Naive B cell (primary cell): ENCODE data around the gene MSANTD1. TPM values are rescaled to one million over a fixed set of nuclear protein-coding genes. Genes with fewer than 3 reads are reported as not detected.
A peak's percentile ranks its signal among the peaks of the same experiment; 100 is the strongest.

Experiments
- ATAC-seq, 2 donors: fragments of 150-1000 bp; cut with Tn5 transposase; 2 replicates each; pipeline ENCODE4 v1.10.0; 2021; ENCODE audit warnings: low read depth in 2 of 2, mild to moderate bottlenecking in 2 of 2, moderate library complexity in 2 of 2
- DNase-seq: peaks from one replicate; pipeline ENCODE4 v3.0.0; 2022
- H3K27ac Mint-ChIP-seq, 6 donors: one replicate each; pipeline ENCODE4 v1.8.0; 2020 to 2022; ENCODE audit warnings: mild to moderate bottlenecking in 6 of 6, mixed read lengths in 6 of 6, moderate library complexity in 5 of 6, inconsistent platforms in 2 of 6
- H3K27me3 Mint-ChIP-seq, 3 donors: one replicate each; pipeline ENCODE4 v1.8.0; 2021 to 2022; ENCODE audit warnings: mixed read lengths in 3 of 3, mild to moderate bottlenecking in 1 of 3
- H3K36me3 Mint-ChIP-seq, 2 donors: one replicate each; pipeline ENCODE4 v1.8.0; 2020 to 2022; ENCODE audit warnings: mixed read lengths in 2 of 2, inconsistent platforms in 1 of 2, mild to moderate bottlenecking in 1 of 2
- H3K4me1 Mint-ChIP-seq, 3 donors: one replicate each; pipeline ENCODE4 v1.8.0; 2020 to 2022; ENCODE audit warnings: mixed read lengths in 3 of 3, inconsistent platforms in 1 of 3, mild to moderate bottlenecking in 1 of 3, moderate library complexity in 1 of 3
- H3K4me3 Mint-ChIP-seq, 8 donors: one replicate each; pipeline ENCODE4 v1.8.0; 2020 to 2022; ENCODE audit warnings: mild to moderate bottlenecking in 8 of 8, mixed read lengths in 8 of 8, moderate library complexity in 8 of 8, inconsistent platforms in 2 of 8
- H3K9me3 Mint-ChIP-seq, 7 donors: one replicate each; pipeline ENCODE4 v1.8.0; 2020 to 2022; ENCODE audit warnings: mixed read lengths in 7 of 7, mild to moderate bottlenecking in 5 of 7, inconsistent platforms in 2 of 7, moderate library complexity in 1 of 7
- polyA plus RNA-seq, 6 donors: library from polyadenylated mRNA; unstranded; fragments of 300-500 nt; fragmentation: Illumina TruSeq; gene quantifications; one replicate each; pipeline ENCODE4 v1.2.3, GENCODE V29; 2021; ENCODE audit warnings: low read depth in 6 of 6

Gene MSANTD1
- polyA plus RNA-seq, 6 donors from 2014 or later, result 0.12 to 0.14 TPM; not detected in 4

- DNase-seq, result no peak
- H3K27ac Mint-ChIP-seq, result no peak overlapping the region
- no peak for ATAC-seq
- H3K4me3 Mint-ChIP-seq, result no peak overlapping the region
- no peaks in the 10 kb centered on the region for H3K36me3 Mint-ChIP-seq
- H3K27me3 Mint-ChIP-seq, result peaks cover 0 to 6% (median 0%) of the 10 kb centered on the region in 3 donors
- peaks cover 0 to 3% (median 0%) of the 10 kb centered on the region in 7 donors for H3K9me3 Mint-ChIP-seq
- H3K4me1 Mint-ChIP-seq, result peaks cover 6 to 13% (median 12%) of the 10 kb centered on the region in 3 donors
These were observed 12.7 kb downstream of the MSANTD1 start for GRCh38 chr4:3261411-3262207.

GRCh38 chr4:3262208-3263052 is 13.5 kb downstream of the MSANTD1 start:
- ATAC-seq, result no peak

GRCh38 chr4:3263053-3263875 is 14.3 kb downstream of the MSANTD1 start:
- H3K4me3 Mint-ChIP-seq, result no peak overlapping the region
- H3K9me3 Mint-ChIP-seq, result peaks cover 0 to 3% (median 0%) of the 10 kb centered on the region in 7 donors
- no peak for ATAC-seq
- peaks cover 0 to 6% (median 0%) of the 10 kb centered on the region in 3 donors for H3K27me3 Mint-ChIP-seq
- H3K27ac Mint-ChIP-seq, result no peak overlapping the region
- no peaks in the 10 kb centered on the region for H3K36me3 Mint-ChIP-seq
- H3K4me1 Mint-ChIP-seq, result peaks cover 0 to 3% (median under 1%) of the 10 kb centered on the region in 3 donors
- DNase-seq, result no peak

More at GRCh38 chr4:3262208-3263052, 13.5 kb downstream of the MSANTD1 start:
- no peak for DNase-seq
- H3K36me3 Mint-ChIP-seq, result no peaks in the 10 kb centered on the region
- peaks cover 0 to 3% (median 0%) of the 10 kb centered on the region in 7 donors for H3K9me3 Mint-ChIP-seq
- H3K27me3 Mint-ChIP-seq, result peaks cover 0 to 6% (median 0%) of the 10 kb centered on the region in 3 donors
- peak overlapping the region in 1 of 6 donors; percentile 83 for H3K27ac Mint-ChIP-seq
- peak overlapping the region in 1 of 8 donors; percentile 56 for H3K4me3 Mint-ChIP-seq
- H3K4me1 Mint-ChIP-seq, result peaks cover 5 to 6% (median 5%) of the 10 kb centered on the region in 3 donors

- no peak for ATAC-seq
- DNase-seq, result no peak
- H3K4me3 Mint-ChIP-seq, result no peak overlapping the region
- H3K9me3 Mint-ChIP-seq, result peaks cover 0 to 3% (median 0%) of the 10 kb centered on the region in 7 donors
- H3K27me3 Mint-ChIP-seq, result peaks cover 0 to 6% (median 0%) of the 10 kb centered on the region in 3 donors
- no peaks in the 10 kb centered on the region for H3K36me3 Mint-ChIP-seq
- H3K27ac Mint-ChIP-seq, result peak overlapping the region in 1 of 6 donors; percentile 42
- H3K4me1 Mint-ChIP-seq, result no peaks in the 10 kb centered on the region
These were observed 14.9 kb downstream of the MSANTD1 start for GRCh38 chr4:3263876-3264193.

GRCh38 chr4:3266076-3266475 is 17.1 kb downstream of the MSANTD1 start:
- H3K27me3 Mint-ChIP-seq, result peaks cover 0 to 6% (median 0%) of the 10 kb centered on the region in 3 donors
- H3K4me1 Mint-ChIP-seq, result no peaks in the 10 kb centered on the region
- ATAC-seq (no peak), DNase-seq (no peak)
- no peak overlapping the region for H3K27ac Mint-ChIP-seq
- H3K36me3 Mint-ChIP-seq, result no peaks in the 10 kb centered on the region
- peaks cover 0 to 3% (median 0%) of the 10 kb centered on the region in 7 donors for H3K9me3 Mint-ChIP-seq
- no peak overlapping the region for H3K4me3 Mint-ChIP-seq

GRCh38 chr4:3267576-3268394 is 18.8 kb downstream of the MSANTD1 start:
- Mint-ChIP-seq H3K27ac (no peak overlapping the region), H3K4me1 (peaks cover 0 to 6% (median 4%) of the 10 kb centered on the region in 3 donors), H3K27me3 (peaks cover 0 to 3% (median 0%) of the 10 kb centered on the region in 3 donors), H3K36me3 (no peaks in the 10 kb centered on the region), H3K4me3 (no peak overlapping the region), H3K9me3 (peaks cover 0 to 8% (median 3%) of the 10 kb centered on the region in 7 donors)
- DNase-seq (no peak), ATAC-seq (no peak)

- Mint-ChIP-seq H3K4me3 (no peak overlapping the region), H3K27me3 (no peaks in the 10 kb centered on the region), H3K36me3 (no peaks in the 10 kb centered on the region), H3K9me3 (peaks cover 0 to 13% (median 4%) of the 10 kb centered on the region in 7 donors), H3K27ac (no peak overlapping the region), H3K4me1 (peaks cover 0 to 6% (median 4%) of the 10 kb centered on the region in 3 donors)
- ATAC-seq (no peak), DNase-seq (no peak)
These were observed 19.6 kb downstream of the MSANTD1 start for GRCh38 chr4:3268395-3269104.

GRCh38 chr4:3269105-3269927 is 20.4 kb downstream of the MSANTD1 start:
- Mint-ChIP-seq H3K27ac (no peak overlapping the region), H3K27me3 (no peaks in the 10 kb centered on the region), H3K36me3 (no peaks in the 10 kb centered on the region), H3K4me3 (no peak overlapping the region), H3K9me3 (peaks cover 0 to 16% (median 4%) of the 10 kb centered on the region in 7 donors), H3K4me1 (peaks cover 0 to 6% (median 4%) of the 10 kb centered on the region in 3 donors)
- ATAC-seq (no peak), DNase-seq (no peak)

- no peak for ATAC-seq
- Mint-ChIP-seq H3K36me3 (peaks cover 0 to under 1% of the 10 kb centered on the region in 2 donors), H3K27me3 (no peaks in the 10 kb centered on the region), H3K4me1 (peaks cover 0 to 6% (median 4%) of the 10 kb centered on the region in 3 donors), H3K9me3 (peaks cover 0 to 16% (median 4%) of the 10 kb centered on the region in 7 donors), H3K4me3 (no peak overlapping the region), H3K27ac (peak overlapping the region in 1 of 6 donors; percentile 33)
- DNase-seq, result no peak
These were observed 21.1 kb downstream of the MSANTD1 start for GRCh38 chr4:3269991-3270611.

GRCh38 chr4:3271131-3271530 is 22.2 kb downstream of the MSANTD1 start:
- Mint-ChIP-seq H3K27ac (no peak overlapping the region), H3K9me3 (peaks cover 0 to 16% (median 4%) of the 10 kb centered on the region in 7 donors), H3K27me3 (no peaks in the 10 kb centered on the region), H3K4me1 (peaks cover 0 to 6% (median 4%) of the 10 kb centered on the region in 3 donors), H3K36me3 (peaks cover 0 to 11% of the 10 kb centered on the region in 2 donors), H3K4me3 (no peak overlapping the region)
- no peak for ATAC-seq
- DNase-seq, result no peak

GRCh38 chr4:3276986-3277385 is 28.0 kb downstream of the MSANTD1 start:
- Mint-ChIP-seq H3K27me3 (peaks cover 0 to 26% (median 0%) of the 10 kb centered on the region in 3 donors), H3K9me3 (peaks cover 8 to 35% (median 18%) of the 10 kb centered on the region in 7 donors), H3K36me3 (peaks cover 4 to 18% of the 10 kb centered on the region in 2 donors), H3K27ac (no peak overlapping the region), H3K4me1 (peaks cover 0 to 4% (median 3%) of the 10 kb centered on the region in 3 donors), H3K4me3 (no peak overlapping the region)
- DNase-seq (no peak), ATAC-seq (no peak)
